ENCODE measurements around the gene PEPD.

Gene PEPD

GRCh38 chr19:33554821-33555220 is 33.2 kb upstream of the PEPD start:
- TF ChIP-seq EZH2 (IDR thresholded peaks at IDR 0.05; ENCODE audit: borderline replicate concordance, low read length) = no peak
- TF ChIP-seq CTCF (IDR thresholded peaks at IDR 0.05; ENCODE audit: low read length) = no peak
- H3K4me2 ChIP-seq (ENCODE audit: low read length) = peak overlapping the region; percentile 46; the same call in 1 of the 2 replicates
- no peaks in the 10 kb centered on the region for H3K27me3 ChIP-seq (ENCODE audit: insufficient read depth, low read length)
- H3K9me3 ChIP-seq (ENCODE audit: low read length) = no peaks in the 10 kb centered on the region
- no peaks in the 10 kb centered on the region for H4K20me1 ChIP-seq (ENCODE audit: insufficient read depth, low read length)
- no peak overlapping the region for H3K27ac ChIP-seq (ENCODE audit: low read depth, low read length, poor library complexity, severe bottlenecking)
- H3K4me1 ChIP-seq (ENCODE audit: insufficient read depth, low read length, severe bottlenecking) = no peaks in the 10 kb centered on the region
- no peaks in the 10 kb centered on the region for H3F3A ChIP-seq (ENCODE audit: insufficient read depth, low read length)
- no peaks in the 10 kb centered on the region for H3K36me3 ChIP-seq (ENCODE audit: insufficient read depth, low read length)
- H3K79me2 ChIP-seq (ENCODE audit: insufficient read depth, low read length) = no peaks in the 10 kb centered on the region
- H3K4me3 ChIP-seq (ENCODE audit: low read depth, low read length, poor library complexity, severe bottlenecking) = peak overlapping the region; percentile 47
- no peak overlapping the region for H2AFZ ChIP-seq (ENCODE audit: low read length)
- H3K9ac ChIP-seq (ENCODE audit: low read length) = no peak overlapping the region
- no peaks in the 10 kb centered on the region for H3K9me2 ChIP-seq (ENCODE audit: low read depth, low read length)

GRCh38 chr19:33554391-33554790 is 32.8 kb upstream of the PEPD start:
- no peaks in the 10 kb centered on the region for H3K4me1 ChIP-seq (ENCODE audit: insufficient read depth, low read length, severe bottlenecking)
- H3K9ac ChIP-seq (ENCODE audit: low read length) = no peak overlapping the region
- H2AFZ ChIP-seq (ENCODE audit: low read length) = no peak overlapping the region
- no peak overlapping the region for H3K4me2 ChIP-seq (ENCODE audit: low read length)
- no peaks in the 10 kb centered on the region for H3F3A ChIP-seq (ENCODE audit: insufficient read depth, low read length)
- no peaks in the 10 kb centered on the region for H3K9me2 ChIP-seq (ENCODE audit: low read depth, low read length)
- H3K36me3 ChIP-seq (ENCODE audit: insufficient read depth, low read length) = no peaks in the 10 kb centered on the region
- no peak for TF ChIP-seq CTCF (IDR thresholded peaks at IDR 0.05; ENCODE audit: low read length)
- TF ChIP-seq EZH2 (IDR thresholded peaks at IDR 0.05; ENCODE audit: borderline replicate concordance, low read length) = no peak
- H3K27me3 ChIP-seq (ENCODE audit: insufficient read depth, low read length) = no peaks in the 10 kb centered on the region
- no peaks in the 10 kb centered on the region for H3K9me3 ChIP-seq (ENCODE audit: low read length)
- no peak overlapping the region for H3K4me3 ChIP-seq (ENCODE audit: low read depth, low read length, poor library complexity, severe bottlenecking)
- no peaks in the 10 kb centered on the region for H3K79me2 ChIP-seq (ENCODE audit: insufficient read depth, low read length)
- no peak overlapping the region for H3K27ac ChIP-seq (ENCODE audit: low read depth, low read length, poor library complexity, severe bottlenecking)
- H4K20me1 ChIP-seq (ENCODE audit: insufficient read depth, low read length) = no peaks in the 10 kb centered on the region

DNA sequence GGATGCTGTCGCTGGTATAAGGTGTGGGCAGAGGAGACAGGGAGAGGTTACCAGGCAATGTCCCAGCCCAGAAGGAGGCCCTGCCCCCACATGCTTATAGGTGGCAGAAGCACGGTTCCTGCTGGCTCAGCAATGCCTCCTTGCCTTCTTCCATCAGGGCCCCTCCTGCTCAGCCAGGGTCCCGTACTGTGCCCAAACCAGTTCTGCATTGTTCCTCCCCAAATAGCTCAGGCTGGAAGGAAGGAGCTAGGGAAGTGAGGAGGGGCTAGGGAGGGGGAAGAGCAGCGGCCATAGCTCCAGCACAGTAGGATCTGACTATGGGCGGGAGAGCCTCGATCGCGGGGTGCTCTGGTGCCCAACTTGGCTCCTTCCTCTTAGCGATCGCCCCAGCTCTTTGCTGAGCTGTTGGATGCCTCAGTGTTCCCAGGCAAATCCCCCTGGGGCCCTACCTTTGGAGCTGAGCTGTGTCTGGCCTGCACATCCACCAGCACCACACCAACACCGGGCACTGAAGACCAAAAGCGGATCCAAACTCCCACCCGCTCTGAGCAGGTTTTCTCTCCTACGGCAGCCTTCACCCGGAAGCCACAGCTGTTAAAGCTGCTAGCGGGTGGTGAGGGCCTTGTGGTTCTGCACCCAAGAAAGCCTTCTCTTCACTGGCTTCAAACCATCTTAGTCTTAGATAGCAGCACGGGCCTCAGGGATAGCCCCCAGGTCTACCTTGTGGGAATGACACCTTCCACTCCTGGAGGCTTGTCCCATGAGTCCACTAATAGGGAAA is 32.1 kb upstream of the PEPD start:
- no peak overlapping the region for H3K4me3 ChIP-seq (ENCODE audit: low read depth, low read length, poor library complexity, severe bottlenecking)
- no peak overlapping the region for H3K27ac ChIP-seq (ENCODE audit: low read depth, low read length, poor library complexity, severe bottlenecking)
- no peaks in the 10 kb centered on the region for H3K9me2 ChIP-seq (ENCODE audit: low read depth, low read length)
- no peaks in the 10 kb centered on the region for H3K36me3 ChIP-seq (ENCODE audit: insufficient read depth, low read length)
- no peak overlapping the region for H3K9ac ChIP-seq (ENCODE audit: low read length)
- H3K4me1 ChIP-seq (ENCODE audit: insufficient read depth, low read length, severe bottlenecking) = no peaks in the 10 kb centered on the region
- no peaks in the 10 kb centered on the region for H4K20me1 ChIP-seq (ENCODE audit: insufficient read depth, low read length)
- H3F3A ChIP-seq (ENCODE audit: insufficient read depth, low read length) = no peaks in the 10 kb centered on the region
- no peak for TF ChIP-seq CTCF (IDR thresholded peaks at IDR 0.05; ENCODE audit: low read length)
- H3K27me3 ChIP-seq (ENCODE audit: insufficient read depth, low read length) = no peaks in the 10 kb centered on the region
- no peak overlapping the region for H3K4me2 ChIP-seq (ENCODE audit: low read length)
- no peaks in the 10 kb centered on the region for H3K9me3 ChIP-seq (ENCODE audit: low read length)
- H3K79me2 ChIP-seq (ENCODE audit: insufficient read depth, low read length) = no peaks in the 10 kb centered on the region
- H2AFZ ChIP-seq (ENCODE audit: low read length) = no peak overlapping the region

Data from OCI-LY1 (cell line).